Measurements from ENCODE around the gene PSMB3. TPM values are rescaled to one million over a fixed set of nuclear protein-coding genes. Genes with fewer than 3 reads are reported as not detected.

The PSMB3 gene
- total and polyA plus RNA-seq, 9 of the 15 experiments (the other 6 are each of a cell fraction or from before 2014, with no cell fraction given) = 460 to 2,775 (median 574) TPM

DNA sequence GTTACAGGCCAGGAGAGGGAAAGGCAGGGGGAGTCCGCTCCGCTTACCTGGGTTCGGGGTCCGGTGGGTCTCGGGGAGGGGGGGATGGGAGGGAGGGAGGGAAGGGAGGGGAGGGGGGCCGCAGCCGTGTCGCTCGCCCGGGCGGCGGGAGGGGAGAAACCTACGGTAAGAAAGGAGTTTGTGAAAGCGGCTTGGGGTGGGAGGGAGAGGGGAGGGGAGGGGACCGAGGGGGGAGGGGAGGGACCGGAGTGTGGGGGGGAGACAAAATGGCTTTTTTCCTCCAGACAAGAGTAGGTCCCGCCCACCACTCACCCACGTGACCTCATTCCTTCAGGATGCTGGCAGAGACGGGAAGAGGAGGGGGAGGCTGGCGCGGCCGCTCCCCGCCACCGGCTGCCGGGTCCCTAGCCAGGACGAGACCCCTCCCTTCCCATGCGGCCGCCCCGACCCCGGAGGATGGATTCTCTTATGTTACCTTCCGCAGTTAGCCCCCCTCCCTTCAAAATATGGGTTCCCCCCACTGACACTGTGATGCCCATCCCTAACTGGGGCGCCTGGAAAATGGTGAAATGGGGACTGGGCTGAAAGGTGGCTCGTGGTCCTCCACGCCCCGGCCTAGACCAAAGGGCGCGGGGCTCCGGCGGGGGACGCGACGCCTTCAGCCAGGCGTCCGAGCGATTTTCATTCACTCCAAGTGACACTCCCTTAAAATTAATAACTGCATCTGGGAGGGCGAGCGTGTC is 4.2 kb upstream of the PSMB3 start, which contains the start of gene PCGF2 (continued):
- TF ChIP-seq GABPA (tag; conservative IDR thresholded peaks at IDR 0.05; ENCODE audit: low read depth) (no peak), HLTF (IDR thresholded peaks at IDR 0.05) (0 out of 2 replicates have a peak, but pooled peaks have one; percentile 16), ZNF717 (CRISPR knock-in tag; IDR thresholded peaks at IDR 0.05) (no peak), ZNF778 (CRISPR knock-in tag; IDR thresholded peaks at IDR 0.05) (no peak), XRCC4 (IDR thresholded peaks at IDR 0.05; ENCODE audit: extremely low read depth, insufficient read depth, insufficient read length) (no peak), ZBTB9 (CRISPR knock-in tag; IDR thresholded peaks at IDR 0.05) (no peak), PRMT5 (CRISPR knock-in tag; IDR thresholded peaks at IDR 0.05) (no peak), GTF2A2 (tag; IDR thresholded peaks at IDR 0.05) (no peak), RBBP5 (IDR thresholded peaks at IDR 0.05; ENCODE audit: borderline replicate concordance, insufficient read depth, low read length, poor library complexity, severe bottlenecking) (no peak), POLR2B (IDR thresholded peaks at IDR 0.05; ENCODE audit: low read depth, partially characterized antibody) (no peak), CBFB (CRISPR knock-in tag; IDR thresholded peaks at IDR 0.05) (no peak), SAP30 (IDR thresholded peaks at IDR 0.05; ENCODE audit: borderline replicate concordance, insufficient read depth, low read depth, low read length, poor library complexity, severe bottlenecking) (no peak), ETS2 (tag; IDR thresholded peaks at IDR 0.05; ENCODE audit: borderline replicate concordance, poor library complexity, severe bottlenecking) (no peak), NR2C1 (IDR thresholded peaks at IDR 0.05) (no peak), NR2C1 (tag; IDR thresholded peaks at IDR 0.05) (no peak), THRA (IDR thresholded peaks at IDR 0.05) (no peak), SMARCE1 (IDR thresholded peaks at IDR 0.05) (no peak)
- TF ChIP-seq, protein P1, sequence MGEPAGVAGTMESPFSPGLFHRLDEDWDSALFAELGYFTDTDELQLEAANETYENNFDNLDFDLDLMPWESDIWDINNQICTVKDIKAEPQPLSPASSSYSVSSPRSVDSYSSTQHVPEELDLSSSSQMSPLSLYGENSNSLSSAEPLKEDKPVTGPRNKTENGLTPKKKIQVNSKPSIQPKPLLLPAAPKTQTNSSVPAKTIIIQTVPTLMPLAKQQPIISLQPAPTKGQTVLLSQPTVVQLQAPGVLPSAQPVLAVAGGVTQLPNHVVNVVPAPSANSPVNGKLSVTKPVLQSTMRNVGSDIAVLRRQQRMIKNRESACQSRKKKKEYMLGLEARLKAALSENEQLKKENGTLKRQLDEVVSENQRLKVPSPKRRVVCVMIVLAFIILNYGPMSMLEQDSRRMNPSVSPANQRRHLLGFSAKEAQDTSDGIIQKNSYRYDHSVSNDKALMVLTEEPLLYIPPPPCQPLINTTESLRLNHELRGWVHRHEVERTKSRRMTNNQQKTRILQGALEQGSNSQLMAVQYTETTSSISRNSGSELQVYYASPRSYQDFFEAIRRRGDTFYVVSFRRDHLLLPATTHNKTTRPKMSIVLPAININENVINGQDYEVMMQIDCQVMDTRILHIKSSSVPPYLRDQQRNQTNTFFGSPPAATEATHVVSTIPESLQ (CRISPR knock-in tag; IDR thresholded peaks at IDR 0.05) = no peak
- TF ChIP-seq, protein P2, sequence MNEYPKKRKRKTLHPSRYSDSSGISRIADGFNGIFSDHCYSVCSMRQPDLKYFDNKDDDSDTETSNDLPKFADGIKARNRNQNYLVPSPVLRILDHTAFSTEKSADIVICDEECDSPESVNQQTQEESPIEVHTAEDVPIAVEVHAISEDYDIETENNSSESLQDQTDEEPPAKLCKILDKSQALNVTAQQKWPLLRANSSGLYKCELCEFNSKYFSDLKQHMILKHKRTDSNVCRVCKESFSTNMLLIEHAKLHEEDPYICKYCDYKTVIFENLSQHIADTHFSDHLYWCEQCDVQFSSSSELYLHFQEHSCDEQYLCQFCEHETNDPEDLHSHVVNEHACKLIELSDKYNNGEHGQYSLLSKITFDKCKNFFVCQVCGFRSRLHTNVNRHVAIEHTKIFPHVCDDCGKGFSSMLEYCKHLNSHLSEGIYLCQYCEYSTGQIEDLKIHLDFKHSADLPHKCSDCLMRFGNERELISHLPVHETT (CRISPR knock-in tag; conservative IDR thresholded peaks at IDR 0.05 in 1 of 2, IDR thresholded peaks at IDR 0.05 in 1 of 2) = no peak
- TF ChIP-seq, protein P3, sequence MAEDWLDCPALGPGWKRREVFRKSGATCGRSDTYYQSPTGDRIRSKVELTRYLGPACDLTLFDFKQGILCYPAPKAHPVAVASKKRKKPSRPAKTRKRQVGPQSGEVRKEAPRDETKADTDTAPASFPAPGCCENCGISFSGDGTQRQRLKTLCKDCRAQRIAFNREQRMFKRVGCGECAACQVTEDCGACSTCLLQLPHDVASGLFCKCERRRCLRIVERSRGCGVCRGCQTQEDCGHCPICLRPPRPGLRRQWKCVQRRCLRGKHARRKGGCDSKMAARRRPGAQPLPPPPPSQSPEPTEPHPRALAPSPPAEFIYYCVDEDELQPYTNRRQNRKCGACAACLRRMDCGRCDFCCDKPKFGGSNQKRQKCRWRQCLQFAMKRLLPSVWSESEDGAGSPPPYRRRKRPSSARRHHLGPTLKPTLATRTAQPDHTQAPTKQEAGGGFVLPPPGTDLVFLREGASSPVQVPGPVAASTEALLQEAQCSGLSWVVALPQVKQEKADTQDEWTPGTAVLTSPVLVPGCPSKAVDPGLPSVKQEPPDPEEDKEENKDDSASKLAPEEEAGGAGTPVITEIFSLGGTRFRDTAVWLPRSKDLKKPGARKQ (CRISPR knock-in tag; IDR thresholded peaks at IDR 0.05) = no peak

All from K562 (cell line).